GM18498 (cell line): ENCODE measurements around the gene GRB7.
"Not testable (repeated sequence)": the region's sequence is repeated elsewhere in the genome, so short reads cannot be mapped to it uniquely, and the experiment has no call there.

Experiments used
- ATAC-seq: cut with Tn5 transposase; IDR thresholded peaks from one replicate; pipeline ENCODE4 v1.9.1; 2021; ENCODE audit warnings: mild to moderate bottlenecking, moderate library complexity; ENCODE audit not compliant: unreplicated experiment

Gene GRB7

GRCh38 chr17:39709319-39709997 is 28.3 kb upstream of the GRB7 start:
- ATAC-seq = no peak

- no peak for ATAC-seq
These were observed 27.5 kb upstream of the GRB7 start for GRCh38 chr17:39709998-39710964.

GRCh38 chr17:39711071-39711470 is 26.7 kb upstream of the GRB7 start:
- not testable (repeated sequence) for ATAC-seq

DNA sequence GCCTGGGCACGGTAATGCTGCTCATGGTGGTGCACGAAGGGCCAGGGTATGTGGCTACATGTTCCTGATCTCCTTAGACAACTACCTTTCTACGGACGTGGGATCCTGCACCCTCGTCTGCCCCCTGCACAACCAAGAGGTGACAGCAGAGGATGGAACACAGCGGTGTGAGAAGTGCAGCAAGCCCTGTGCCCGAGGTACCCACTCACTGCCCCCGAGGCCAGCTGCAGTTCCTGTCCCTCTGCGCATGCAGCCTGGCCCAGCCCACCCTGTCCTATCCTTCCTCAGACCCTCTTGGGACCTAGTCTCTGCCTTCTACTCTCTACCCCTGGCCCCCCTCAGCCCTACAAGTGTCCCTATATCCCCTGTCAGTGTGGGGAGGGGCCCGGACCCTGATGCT is 25.9 kb upstream of the GRB7 start:
- no peak for ATAC-seq

GRCh38 chr17:39714234-39714633 is 23.5 kb upstream of the GRB7 start:
- ATAC-seq = no peak

- ATAC-seq = no peak
These were observed 22.2 kb upstream of the GRB7 start for GRCh38 chr17:39715375-39716072.

GRCh38 chr17:39716073-39716818 is 21.5 kb upstream of the GRB7 start:
- no peak for ATAC-seq

DNA sequence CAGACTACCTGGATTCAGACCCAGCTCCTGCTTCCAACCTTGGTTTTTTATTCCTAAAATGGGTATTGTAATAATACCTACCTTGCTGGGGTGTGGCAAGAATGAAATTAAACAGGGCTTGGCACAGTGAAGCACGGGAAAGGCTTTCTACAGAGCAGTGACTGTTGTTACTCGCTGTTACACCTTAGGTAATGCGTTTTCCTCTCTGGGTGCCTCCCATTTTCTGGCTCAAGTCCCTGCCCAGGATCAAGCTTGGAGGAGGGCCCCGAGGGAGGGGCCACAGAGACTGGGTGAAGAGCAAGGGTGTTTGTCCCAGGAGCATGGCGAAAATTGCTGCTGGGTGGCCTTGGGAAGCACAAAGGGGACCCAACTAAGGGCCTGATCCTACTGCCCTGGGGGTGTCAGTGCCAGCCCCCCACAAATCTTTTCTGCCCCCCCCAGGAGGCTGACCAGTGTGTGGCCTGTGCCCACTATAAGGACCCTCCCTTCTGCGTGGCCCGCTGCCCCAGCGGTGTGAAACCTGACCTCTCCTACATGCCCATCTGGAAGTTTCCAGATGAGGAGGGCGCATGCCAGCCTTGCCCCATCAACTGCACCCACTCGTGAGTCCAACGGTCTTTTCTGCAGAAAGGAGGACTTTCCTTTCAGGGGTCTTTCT is 20.7 kb upstream of the GRB7 start:
- no peak for ATAC-seq

- no peak for ATAC-seq
These were observed 20.1 kb upstream of the GRB7 start for GRCh38 chr17:39717660-39718059.

GRCh38 chr17:39719563-39720355 is 18.0 kb upstream of the GRB7 start:
- no peak for ATAC-seq

GRCh38 chr17:39722104-39722503 is 15.6 kb upstream of the GRB7 start:
- ATAC-seq = no peak

- ATAC-seq = no peak
These were observed 14.5 kb upstream of the GRB7 start for GRCh38 chr17:39722965-39723848.

DNA sequence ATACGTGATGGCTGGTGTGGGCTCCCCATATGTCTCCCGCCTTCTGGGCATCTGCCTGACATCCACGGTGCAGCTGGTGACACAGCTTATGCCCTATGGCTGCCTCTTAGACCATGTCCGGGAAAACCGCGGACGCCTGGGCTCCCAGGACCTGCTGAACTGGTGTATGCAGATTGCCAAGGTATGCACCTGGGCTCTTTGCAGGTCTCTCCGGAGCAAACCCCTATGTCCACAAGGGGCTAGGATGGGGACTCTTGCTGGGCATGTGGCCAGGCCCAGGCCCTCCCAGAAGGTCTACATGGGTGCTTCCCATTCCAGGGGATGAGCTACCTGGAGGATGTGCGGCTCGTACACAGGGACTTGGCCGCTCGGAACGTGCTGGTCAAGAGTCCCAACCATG is 13.0 kb upstream of the GRB7 start:
- no peak for ATAC-seq

DNA sequence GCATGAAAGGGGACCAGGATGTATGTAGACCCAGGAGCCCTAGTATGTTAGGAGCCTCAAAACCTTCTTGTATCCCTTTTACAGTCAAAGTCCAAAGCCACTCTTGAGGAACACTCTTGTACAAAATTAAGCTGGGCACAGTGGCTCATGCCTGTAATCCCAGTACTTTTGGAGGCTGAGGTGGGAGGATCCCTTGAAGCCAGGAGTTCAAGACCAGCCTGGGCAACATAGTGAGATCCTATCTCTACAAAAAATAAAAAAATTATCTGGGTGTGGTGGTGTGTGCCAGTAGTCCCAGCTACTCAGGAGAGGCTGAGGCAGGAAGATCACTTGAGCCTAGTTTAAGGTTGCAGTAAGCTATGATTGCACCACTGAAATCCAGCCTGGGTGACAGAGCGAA is 11.8 kb upstream of the GRB7 start:
- not testable (repeated sequence) for ATAC-seq

- no peak for ATAC-seq
These were observed 11.1 kb upstream of the GRB7 start for GRCh38 chr17:39726617-39727016.

DNA sequence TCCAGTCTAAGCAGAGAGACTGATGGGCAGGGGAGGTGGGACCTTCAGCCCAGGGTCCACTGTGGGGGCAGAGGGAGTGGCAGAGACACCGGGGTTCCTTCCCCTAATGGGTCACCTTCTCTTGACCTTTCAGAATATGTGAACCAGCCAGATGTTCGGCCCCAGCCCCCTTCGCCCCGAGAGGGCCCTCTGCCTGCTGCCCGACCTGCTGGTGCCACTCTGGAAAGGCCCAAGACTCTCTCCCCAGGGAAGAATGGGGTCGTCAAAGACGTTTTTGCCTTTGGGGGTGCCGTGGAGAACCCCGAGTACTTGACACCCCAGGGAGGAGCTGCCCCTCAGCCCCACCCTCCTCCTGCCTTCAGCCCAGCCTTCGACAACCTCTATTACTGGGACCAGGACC is 10.2 kb upstream of the GRB7 start:
- ATAC-seq = no peak

DNA sequence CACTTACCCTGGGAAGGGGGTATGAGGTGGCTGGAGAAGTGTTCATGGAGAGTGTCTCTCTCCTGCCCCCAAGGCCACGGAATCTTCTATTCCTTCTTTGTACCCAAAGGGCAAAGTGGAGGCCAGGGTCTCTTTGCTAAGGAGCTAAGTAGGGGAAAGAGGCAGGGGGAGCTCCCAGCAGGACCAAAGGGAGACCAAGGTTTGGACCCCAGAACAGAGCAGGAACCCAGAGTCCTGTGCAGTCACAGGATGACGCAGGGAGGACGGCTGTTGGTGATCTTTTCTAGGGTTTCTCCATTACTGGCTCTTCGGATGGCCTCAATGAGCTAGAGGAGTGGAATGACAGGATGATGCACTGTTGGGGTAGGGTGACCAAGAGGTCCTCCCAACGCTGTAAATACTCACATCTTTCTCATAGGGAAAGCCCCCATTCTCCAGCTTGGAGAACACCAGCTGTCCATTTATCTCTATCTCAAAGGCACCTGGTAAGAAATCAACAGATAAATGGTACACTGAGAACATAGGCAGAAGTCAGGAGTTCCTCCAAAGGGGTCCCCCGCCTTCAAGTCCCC is 8.4 kb upstream of the GRB7 start:
- no peak for ATAC-seq
